Stimulated activated naive CD8-positive, alpha-beta T cell treated with anti-CD3 and anti-CD28 coated beads, Interleukin-15, Interleukin-2, amounts not matched to agents 100 ng/mL and 50 ng/mL, for 24 hours (primary cell): ENCODE results near the gene DGKZ.

Source experiments
- H3K27ac Mint-ChIP-seq: one replicate; pipeline ENCODE4 v1.8.0; 2021; ENCODE audit warnings: mild to moderate bottlenecking, mixed read lengths
- H3K27me3 Mint-ChIP-seq: one replicate; pipeline ENCODE4 v1.8.0; 2021; ENCODE audit warnings: mixed read lengths
- H3K36me3 Mint-ChIP-seq: one replicate; pipeline ENCODE4 v1.8.0; 2021; ENCODE audit warnings: low read depth, mixed read lengths
- H3K4me1 Mint-ChIP-seq: one replicate; pipeline ENCODE4 v1.8.0; 2021; ENCODE audit warnings: low read depth, mixed read lengths
- H3K4me3 Mint-ChIP-seq: one replicate; pipeline ENCODE4 v1.8.0; 2021; ENCODE audit warnings: mild to moderate bottlenecking, mixed read lengths
- H3K9me3 Mint-ChIP-seq: one replicate; pipeline ENCODE4 v1.8.0; 2021; ENCODE audit warnings: mixed read lengths

Gene DGKZ

DNA sequence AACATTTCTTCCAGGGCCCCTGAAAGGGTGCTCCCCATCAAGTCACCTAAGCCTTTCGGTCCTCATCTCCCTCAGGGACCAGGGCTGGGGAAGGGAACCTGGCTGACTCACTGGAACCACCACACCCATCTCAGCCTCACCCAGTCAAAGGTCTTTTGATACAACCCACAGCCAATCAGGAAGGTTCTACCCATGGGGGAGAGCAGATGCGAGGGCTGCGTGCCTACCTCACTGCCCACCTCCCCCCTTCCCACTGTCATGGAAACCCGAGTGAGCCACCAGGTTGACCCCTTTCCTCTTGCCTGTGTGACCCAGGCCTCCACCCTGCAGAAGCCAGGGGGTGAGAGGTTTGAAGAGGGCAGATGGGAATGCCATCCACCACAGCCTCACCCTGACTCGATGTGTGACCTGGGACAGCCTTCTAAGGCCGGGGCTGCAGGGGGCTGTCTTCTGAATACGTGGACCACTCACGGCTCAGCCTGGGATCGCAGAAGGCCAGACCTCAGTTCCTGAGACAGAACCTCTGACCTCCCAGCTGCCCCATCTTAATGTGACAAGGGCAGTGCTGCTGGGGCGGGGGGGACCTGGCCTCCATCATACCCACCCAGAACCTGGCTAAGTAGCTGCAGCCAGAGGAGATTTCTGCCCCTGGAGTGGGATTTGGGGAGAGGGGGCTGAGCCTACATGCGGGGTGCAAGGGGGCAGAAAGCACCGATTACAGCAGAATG, 36.9 kb downstream of the DGKZ start:
- Mint-ChIP-seq H3K4me3 (no peak overlapping the region), H3K4me1 (peaks cover 16% of the 10 kb centered on the region), H3K9me3 (no peaks in the 10 kb centered on the region), H3K27me3 (peaks cover 49% of the 10 kb centered on the region), H3K36me3 (no peaks in the 10 kb centered on the region), H3K27ac (no peak overlapping the region)

- no peaks in the 10 kb centered on the region for H3K9me3 Mint-ChIP-seq
- no peak overlapping the region for H3K4me3 Mint-ChIP-seq
- H3K36me3 Mint-ChIP-seq = no peaks in the 10 kb centered on the region
- H3K27ac Mint-ChIP-seq = no peak overlapping the region
- peaks cover 13% of the 10 kb centered on the region for H3K4me1 Mint-ChIP-seq
- peaks cover 62% of the 10 kb centered on the region for H3K27me3 Mint-ChIP-seq
These were observed 38.1 kb downstream of the DGKZ start for GRCh38 chr11:46385169-46386004.

- H3K27me3 Mint-ChIP-seq = peaks cover 67% of the 10 kb centered on the region
- H3K4me3 Mint-ChIP-seq = no peak overlapping the region
- H3K36me3 Mint-ChIP-seq = no peaks in the 10 kb centered on the region
- no peaks in the 10 kb centered on the region for H3K9me3 Mint-ChIP-seq
- H3K27ac Mint-ChIP-seq = no peak overlapping the region
- H3K4me1 Mint-ChIP-seq = peaks cover 12% of the 10 kb centered on the region
These were observed 38.8 kb downstream of the DGKZ start for GRCh38 chr11:46386005-46386578.

- H3K4me3 Mint-ChIP-seq = no peak overlapping the region
- H3K36me3 Mint-ChIP-seq = no peaks in the 10 kb centered on the region
- H3K9me3 Mint-ChIP-seq = no peaks in the 10 kb centered on the region
- H3K27ac Mint-ChIP-seq = no peak overlapping the region
- peaks cover 67% of the 10 kb centered on the region for H3K27me3 Mint-ChIP-seq
- H3K4me1 Mint-ChIP-seq = peaks cover 12% of the 10 kb centered on the region
These were observed 39.4 kb downstream of the DGKZ start for GRCh38 chr11:46386674-46387073.

GRCh38 chr11:46387456-46387855, 40.2 kb downstream of the DGKZ start:
- no peaks in the 10 kb centered on the region for H3K9me3 Mint-ChIP-seq
- peaks cover 12% of the 10 kb centered on the region for H3K4me1 Mint-ChIP-seq
- peaks cover 63% of the 10 kb centered on the region for H3K27me3 Mint-ChIP-seq
- no peaks in the 10 kb centered on the region for H3K36me3 Mint-ChIP-seq
- no peak overlapping the region for H3K4me3 Mint-ChIP-seq
- H3K27ac Mint-ChIP-seq = no peak overlapping the region

GRCh38 chr11:46387919-46388618, 40.8 kb downstream of the DGKZ start:
- H3K9me3 Mint-ChIP-seq = no peaks in the 10 kb centered on the region
- H3K36me3 Mint-ChIP-seq = no peaks in the 10 kb centered on the region
- no peak overlapping the region for H3K4me3 Mint-ChIP-seq
- H3K27ac Mint-ChIP-seq = no peak overlapping the region
- peaks cover 18% of the 10 kb centered on the region for H3K4me1 Mint-ChIP-seq
- peaks cover 69% of the 10 kb centered on the region for H3K27me3 Mint-ChIP-seq

GRCh38 chr11:46388619-46389449, 41.6 kb downstream of the DGKZ start:
- H3K4me1 Mint-ChIP-seq = peaks cover 19% of the 10 kb centered on the region
- no peak overlapping the region for H3K27ac Mint-ChIP-seq
- H3K4me3 Mint-ChIP-seq = no peak overlapping the region
- H3K36me3 Mint-ChIP-seq = no peaks in the 10 kb centered on the region
- no peaks in the 10 kb centered on the region for H3K9me3 Mint-ChIP-seq
- peaks cover 68% of the 10 kb centered on the region for H3K27me3 Mint-ChIP-seq

DNA sequence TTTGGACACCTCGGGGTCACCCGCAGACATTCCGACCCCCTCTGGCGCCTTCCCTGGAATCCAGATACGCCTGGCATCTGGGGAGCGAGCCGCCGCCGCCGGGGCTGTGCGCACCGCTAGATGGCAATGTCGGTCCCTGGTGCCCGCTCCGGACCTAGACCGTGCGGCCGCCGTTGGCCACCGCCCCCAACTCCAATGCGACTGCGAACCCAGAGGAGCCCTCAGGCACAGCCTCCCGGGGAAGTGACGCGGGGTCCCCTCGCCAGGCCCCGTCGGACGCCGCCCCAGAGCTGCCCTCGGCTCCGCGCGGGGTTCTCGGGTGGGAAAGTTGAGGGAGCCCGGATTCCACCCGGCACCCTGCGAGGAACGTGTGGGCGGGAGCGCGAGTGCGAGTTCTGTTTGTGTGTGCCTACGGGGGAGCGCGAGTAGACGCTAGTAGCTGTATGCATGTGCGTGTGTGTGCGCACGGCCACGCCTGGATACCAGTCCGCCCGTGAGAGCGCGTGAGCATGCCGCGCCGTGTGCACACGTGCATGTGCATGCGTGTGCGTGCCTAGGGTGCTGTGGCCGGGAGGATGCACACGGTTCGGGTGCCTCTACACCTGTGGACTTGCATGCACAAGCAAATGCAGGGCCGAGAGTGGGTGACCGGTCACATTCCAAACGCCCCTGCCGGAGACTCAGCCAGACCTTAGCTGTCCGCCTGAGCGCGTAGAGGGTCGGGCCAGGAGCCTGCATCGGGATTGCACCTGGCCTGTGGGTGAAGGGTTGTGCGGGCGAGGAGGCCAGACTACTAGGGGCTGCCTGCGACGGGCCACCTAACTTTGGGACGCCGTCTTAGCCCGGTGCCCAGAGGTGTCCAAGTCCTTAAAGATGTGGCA, 42.4 kb downstream of the DGKZ start:
- no peaks in the 10 kb centered on the region for H3K36me3 Mint-ChIP-seq
- H3K4me3 Mint-ChIP-seq = peak overlapping the region; percentile 45

GRCh38 chr11:46390331-46391171, 43.3 kb downstream of the DGKZ start:
- Mint-ChIP-seq H3K27ac (no peak overlapping the region), H3K4me3 (no peak overlapping the region), H3K36me3 (no peaks in the 10 kb centered on the region)

More for the DNA sequence above, 42.4 kb downstream of the DGKZ start:
- Mint-ChIP-seq H3K4me1 (peaks cover 19% of the 10 kb centered on the region), H3K9me3 (no peaks in the 10 kb centered on the region), H3K27me3 (peaks cover 71% of the 10 kb centered on the region), H3K27ac (no peak overlapping the region)

DNA sequence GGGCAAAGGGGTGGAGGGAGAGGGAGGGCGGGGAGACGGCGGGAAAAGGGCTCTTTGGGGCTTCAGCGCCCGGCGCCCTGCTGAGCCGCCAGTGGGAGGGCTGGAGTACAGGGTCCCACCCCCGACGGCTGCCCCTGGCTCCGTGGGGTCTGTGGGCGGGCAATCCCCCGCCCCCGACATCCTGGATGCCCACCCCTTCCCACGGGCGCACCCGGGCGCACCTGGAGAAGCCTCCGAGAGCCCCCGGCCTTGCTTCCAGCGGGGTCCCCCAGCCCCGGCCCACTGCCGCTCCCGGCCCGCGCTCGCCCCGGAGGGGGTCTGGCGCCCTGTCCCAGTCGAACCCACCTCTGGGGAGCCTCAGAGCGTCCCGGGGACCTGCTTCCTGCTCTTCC, 43.9 kb downstream of the DGKZ start:
- peaks cover 19% of the 10 kb centered on the region for H3K4me1 Mint-ChIP-seq
- no peak overlapping the region for H3K4me3 Mint-ChIP-seq
- H3K27me3 Mint-ChIP-seq = peaks cover 58% of the 10 kb centered on the region

More at GRCh38 chr11:46390331-46391171, 43.3 kb downstream of the DGKZ start:
- H3K9me3 Mint-ChIP-seq = no peaks in the 10 kb centered on the region
- H3K4me1 Mint-ChIP-seq = peaks cover 19% of the 10 kb centered on the region
- peaks cover 64% of the 10 kb centered on the region for H3K27me3 Mint-ChIP-seq

DNA sequence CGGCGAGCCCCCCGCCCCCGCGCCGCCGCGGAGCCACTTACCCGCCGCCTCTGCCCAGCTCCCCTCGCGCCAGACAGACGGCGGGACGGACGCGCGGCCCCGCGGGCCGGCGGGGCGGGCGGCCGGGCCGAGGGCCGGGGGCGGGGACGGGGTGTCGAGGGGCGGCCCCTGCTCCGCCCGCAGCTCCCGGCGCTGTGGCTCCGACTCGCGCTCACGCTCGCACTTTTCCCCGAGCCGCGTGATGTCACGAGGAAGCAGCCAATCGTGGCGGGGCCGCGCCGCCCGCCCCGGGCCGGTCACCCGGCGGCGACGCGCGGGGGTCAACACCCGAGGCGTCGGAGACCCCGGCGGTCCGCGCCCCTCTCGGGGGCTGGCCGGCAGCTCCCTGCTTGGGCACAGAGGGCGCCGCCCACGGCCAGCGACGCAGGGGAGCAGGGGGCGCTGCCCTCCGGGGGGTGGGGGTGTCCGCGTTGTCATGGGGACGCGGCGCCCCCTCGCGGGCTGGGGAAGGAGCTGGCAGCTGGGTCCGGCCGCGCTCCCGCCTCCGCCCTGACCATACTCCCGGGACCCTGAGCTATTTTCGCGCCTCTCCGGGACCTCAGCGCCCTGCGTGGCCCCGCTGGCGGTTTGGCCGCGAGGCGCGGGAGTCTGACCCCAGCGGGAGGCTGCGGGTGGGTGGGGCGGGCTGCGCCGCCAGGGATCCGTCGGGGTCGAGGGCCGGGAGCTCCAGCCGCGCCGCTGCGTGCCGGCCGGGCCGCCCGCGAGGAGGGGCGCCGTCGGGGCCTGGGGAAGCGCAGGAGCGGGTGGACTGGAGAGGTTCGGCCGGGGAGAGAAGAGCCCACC, 44.5 kb downstream of the DGKZ start, which contains the start of gene CHRM4:
Gene CHRM4, minus strand, starts transcription at position 199 of the 843 bp plus-strand sequence. CDS start 5,219 bp downstream, outside the sequence.
- Mint-ChIP-seq H3K9me3 (no peaks in the 10 kb centered on the region), H3K36me3 (peaks cover 6% of the 10 kb centered on the region), H3K4me3 (peak within 1 kb of the TSS; percentile 78), H3K27ac (no peak within 1 kb of the TSS), H3K27me3 (peaks cover 52% of the 10 kb centered on the region), H3K4me1 (peaks cover 13% of the 10 kb centered on the region)

More for the DNA sequence above, 43.9 kb downstream of the DGKZ start:
- H3K36me3 Mint-ChIP-seq = peaks cover under 1% of the 10 kb centered on the region
- no peaks in the 10 kb centered on the region for H3K9me3 Mint-ChIP-seq
- H3K27ac Mint-ChIP-seq = no peak overlapping the region
